Activated T-cell treated with anti-CD3 and anti-CD28 coated beads for 4 hours (primary cell): ENCODE measurements around the gene KDF1.

Experiments used
- DNase-seq: peaks from one replicate; pipeline ENCODE4 v3.0.0-alpha.2; 2020

Gene KDF1

DNA sequence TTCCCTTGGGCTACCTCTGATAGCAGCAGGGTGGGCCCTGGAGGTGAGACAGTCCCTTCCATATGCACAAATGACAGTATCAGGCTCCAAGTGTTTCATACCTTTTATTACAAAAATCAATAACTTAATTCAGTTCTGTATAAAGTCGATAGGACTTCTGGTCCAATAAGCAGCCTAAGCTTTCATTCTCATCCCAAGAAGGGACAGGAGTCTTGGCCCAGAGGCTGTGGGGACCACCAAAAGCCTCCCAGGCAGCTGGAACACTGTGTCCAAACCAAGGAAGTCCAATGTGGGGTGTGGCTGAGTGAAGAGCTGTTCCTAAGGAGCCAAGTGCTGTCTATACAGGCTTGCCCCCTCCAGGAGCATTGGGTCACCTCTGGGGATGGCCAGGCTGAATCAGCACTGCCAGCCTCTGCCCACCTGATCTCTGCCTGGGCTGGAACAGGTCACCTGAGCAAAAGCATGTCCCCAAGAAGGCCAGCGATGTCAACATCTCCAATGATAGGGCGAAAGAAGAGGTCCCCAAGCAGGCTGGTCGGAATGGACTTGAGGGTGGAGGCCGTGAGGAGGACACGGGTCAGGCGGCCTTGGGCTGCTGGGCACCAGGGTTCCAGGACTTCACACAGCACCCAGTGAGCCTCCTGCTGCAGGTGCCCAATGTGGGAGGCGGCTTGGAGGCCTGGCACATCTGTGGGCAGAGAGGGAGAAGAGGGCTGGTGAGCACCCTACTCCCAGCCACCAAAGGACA, 48.7 kb downstream of the KDF1 start:
- DNase-seq, result no peak

DNA sequence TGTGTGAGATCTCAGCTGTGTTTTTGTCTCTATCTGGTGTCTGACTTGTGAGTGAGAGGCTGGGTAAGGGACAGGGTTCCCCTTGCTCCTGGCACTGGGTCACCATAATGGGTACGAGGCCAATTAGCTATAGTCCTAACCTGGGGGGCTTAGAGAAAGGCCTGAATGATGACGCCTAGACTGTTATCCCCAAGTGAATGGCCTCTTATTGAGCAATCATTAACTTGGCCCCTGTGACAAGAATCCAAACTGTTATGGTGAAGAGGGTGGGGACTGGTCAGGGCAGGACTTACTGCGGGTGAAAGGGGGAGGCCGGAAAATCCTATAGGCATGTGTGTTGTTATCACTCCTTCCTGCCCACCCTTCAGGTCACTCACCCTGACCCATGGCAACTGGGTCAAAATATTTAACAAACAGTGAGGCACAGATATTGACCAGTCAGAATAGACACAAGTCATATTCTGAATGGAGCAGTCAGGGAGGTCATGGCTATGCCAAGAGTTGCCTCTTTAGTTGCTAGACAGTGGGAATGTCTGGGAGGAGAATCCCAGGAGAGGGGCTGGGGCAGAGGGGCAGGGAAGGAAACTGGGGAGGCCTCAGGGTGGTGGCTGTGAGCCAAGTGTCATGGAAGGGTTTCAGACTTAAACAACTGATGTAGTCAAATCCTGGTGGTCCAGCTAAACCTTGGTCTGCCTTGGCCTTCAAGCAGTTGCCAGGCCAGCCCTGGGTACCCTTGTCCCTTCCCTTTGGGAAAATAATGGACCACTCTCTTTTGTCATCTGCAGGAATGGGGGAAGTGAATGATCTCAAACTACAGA, 49.7 kb downstream of the KDF1 start:
- DNase-seq, result no peak

DNA sequence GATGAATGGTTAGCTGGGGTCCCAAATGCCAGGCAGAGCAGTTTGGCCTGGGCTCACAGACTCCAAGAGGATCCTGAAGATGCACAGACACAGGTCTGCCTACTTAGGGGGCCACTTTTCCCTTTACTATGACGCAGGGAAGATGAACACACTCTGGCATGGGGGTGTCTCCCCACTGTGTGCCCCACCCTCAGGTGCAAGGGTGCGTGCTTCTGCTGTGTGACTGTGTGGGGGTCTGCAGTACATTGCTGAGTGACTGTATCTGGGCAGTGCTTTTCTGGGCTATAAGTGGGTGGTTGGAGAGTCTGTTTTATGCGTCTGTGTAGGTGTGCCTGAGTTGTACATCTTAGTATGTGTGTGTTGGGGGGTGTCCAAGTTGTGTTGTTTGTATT, 50.3 kb downstream of the KDF1 start:
- DNase-seq, result no peak

DNA sequence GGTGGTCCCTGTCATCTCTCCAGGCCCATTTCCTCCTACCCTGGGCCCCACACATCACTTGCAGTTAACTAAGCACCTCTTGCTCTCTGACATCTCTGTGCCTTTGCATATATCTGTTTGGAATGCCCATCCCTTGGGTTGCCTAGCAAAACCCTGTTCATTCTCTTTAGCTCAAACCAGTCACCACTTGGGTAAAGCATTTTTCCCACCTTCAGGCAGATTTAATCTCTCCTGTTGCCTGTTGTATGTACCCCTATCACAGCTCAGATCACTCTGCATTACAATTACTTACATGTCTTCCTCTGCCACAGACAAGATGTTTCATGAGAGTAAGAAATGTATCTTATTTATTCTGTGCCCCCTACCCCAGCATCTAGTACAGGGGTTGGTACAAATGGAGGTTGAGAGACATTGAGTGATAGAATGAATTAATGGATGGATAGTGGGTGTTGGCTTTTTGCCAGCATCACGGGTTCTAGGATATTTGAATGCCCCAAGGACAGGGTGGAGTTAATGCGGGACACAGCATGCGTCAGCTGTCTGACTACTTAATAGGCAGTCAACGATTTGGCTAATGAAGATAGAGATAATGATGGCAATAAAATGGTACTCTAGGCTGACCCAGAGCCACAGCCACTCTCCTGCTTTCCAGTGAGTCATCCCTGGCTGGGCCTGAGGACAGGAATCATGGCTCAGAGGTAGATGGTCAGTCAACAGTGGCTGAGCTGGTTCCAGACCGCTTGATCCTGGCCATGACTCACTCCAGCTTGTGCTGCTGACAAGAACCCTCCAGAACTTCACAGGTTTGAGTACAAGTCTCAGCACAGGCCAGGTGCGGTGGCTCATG, 53.0 kb downstream of the KDF1 start:
- no peak for DNase-seq

DNA sequence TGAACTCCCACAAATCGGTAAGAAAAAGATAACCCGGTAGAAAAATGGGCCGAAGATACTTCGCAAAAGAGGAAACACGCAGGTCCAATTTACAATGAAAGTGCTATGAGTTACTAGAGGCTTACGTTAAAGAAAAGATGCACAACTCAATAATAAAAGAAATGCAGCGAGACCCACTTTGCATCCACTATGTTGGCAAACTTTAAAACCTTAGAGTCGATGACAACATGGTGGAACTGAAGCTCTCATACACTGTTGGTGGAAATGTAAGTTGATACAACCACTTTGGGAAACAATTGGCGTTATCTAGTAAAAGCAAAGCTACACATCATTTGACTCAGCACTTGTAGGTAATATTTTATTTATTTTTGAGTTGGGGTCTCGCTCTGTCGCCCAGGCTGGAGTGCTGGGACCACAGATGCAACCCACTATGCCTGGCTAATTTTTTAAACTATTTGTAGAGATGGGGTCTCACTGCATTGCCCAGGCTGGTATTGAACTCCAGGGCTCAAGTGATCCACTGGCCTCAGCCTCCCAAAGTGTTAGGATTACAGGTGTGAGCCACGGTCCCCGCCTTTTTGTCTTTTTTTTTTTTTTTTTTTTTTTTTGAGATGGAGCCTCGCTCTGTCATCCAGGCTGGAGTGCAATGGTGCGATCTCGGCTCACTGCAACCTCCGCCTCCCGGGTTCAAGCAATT, 59.3 kb downstream of the KDF1 start:
- DNase-seq, result no peak

DNA sequence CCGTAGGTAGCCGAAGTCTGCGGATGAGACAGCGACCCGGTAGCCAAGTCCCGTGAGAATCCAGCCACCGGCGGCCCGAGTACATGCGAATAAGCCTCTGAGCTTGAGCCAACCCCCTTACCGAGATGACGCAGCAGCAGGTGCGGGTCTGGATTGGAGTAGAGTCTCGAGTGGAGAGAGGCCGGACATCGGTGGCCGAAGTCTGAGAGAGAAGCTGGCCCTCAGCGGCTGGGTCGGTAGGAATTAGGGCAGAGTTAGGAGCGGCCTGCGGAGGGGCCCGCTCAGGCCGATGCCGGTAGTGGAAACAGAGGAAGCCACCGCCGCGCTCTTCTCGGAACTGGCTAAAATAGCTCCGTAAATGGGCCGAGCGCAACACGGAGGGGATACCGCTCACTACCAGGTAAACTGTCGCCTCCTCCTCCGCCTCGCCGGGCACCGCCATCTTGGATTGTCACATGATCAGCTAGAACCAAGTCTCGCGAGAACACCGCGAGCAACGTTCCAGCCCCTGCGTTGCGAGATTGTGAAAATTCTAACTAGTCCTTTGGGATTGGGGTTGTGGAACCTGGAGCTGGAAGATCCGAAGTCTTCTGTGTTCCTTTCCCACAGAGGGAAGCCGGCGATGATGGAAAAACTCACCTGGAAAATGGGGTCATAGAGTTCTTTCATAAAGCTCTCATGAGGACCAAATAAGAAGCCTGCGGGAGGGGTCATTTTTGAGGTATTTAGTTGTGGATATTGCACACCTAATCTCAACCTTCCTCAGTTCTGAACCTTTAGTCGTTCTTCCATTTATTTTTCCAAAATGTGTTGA, 60.1 kb downstream of the KDF1 start, which contains the start of gene GPATCH3:
Gene GPATCH3 (minus strand): TSS at position 467 of the 814 bp plus-strand sequence. CDS start 25 bp downstream, at position 442.
- peak; percentile 82 for DNase-seq
